ENCODE results near the gene METTL5.

DNA sequence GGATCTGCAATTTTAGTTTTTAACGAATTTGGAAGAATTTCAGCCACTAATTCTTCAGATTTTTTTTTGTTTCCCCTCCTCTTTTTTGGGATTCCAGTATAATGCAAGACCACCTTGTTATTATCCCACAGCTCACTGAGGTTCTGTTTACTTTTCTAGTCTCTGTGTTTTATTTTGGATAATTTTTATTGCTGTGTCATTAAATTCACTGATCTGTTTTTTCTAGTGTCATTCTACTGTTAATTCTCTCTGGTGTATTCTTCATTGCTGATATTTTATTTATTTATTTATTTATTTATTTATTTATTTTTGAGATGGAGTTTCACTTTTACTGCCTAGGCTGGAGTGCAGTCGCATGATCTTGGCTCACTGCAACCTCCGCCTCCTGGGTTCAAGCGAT is 34.7 kb upstream of the METTL5 start:
- TF ChIP-seq RAD21 (IDR thresholded peaks at IDR 0.05; ENCODE audit: low read length), result no peak
- no peak for TF ChIP-seq MXI1 (IDR thresholded peaks at IDR 0.05; ENCODE audit: low read depth, low read length)
- no peak for TF ChIP-seq CHD2 (IDR thresholded peaks at IDR 0.05; ENCODE audit: low read length, partially characterized antibody)
- TF ChIP-seq, protein P1, sequence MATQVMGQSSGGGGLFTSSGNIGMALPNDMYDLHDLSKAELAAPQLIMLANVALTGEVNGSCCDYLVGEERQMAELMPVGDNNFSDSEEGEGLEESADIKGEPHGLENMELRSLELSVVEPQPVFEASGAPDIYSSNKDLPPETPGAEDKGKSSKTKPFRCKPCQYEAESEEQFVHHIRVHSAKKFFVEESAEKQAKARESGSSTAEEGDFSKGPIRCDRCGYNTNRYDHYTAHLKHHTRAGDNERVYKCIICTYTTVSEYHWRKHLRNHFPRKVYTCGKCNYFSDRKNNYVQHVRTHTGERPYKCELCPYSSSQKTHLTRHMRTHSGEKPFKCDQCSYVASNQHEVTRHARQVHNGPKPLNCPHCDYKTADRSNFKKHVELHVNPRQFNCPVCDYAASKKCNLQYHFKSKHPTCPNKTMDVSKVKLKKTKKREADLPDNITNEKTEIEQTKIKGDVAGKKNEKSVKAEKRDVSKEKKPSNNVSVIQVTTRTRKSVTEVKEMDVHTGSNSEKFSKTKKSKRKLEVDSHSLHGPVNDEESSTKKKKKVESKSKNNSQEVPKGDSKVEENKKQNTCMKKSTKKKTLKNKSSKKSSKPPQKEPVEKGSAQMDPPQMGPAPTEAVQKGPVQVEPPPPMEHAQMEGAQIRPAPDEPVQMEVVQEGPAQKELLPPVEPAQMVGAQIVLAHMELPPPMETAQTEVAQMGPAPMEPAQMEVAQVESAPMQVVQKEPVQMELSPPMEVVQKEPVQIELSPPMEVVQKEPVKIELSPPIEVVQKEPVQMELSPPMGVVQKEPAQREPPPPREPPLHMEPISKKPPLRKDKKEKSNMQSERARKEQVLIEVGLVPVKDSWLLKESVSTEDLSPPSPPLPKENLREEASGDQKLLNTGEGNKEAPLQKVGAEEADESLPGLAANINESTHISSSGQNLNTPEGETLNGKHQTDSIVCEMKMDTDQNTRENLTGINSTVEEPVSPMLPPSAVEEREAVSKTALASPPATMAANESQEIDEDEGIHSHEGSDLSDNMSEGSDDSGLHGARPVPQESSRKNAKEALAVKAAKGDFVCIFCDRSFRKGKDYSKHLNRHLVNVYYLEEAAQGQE (IDR thresholded peaks at IDR 0.05; ENCODE audit: low read depth, low read length), result no peak
- no peak for TF ChIP-seq ELF1 (IDR thresholded peaks at IDR 0.05)

Measured in SK-N-SH (cell line).